ENCODE data around the gene FAM161B.
A peak's percentile ranks its signal among the peaks of the same experiment; 100 is the strongest.
"Not testable (repeated sequence)": the region's sequence is repeated elsewhere in the genome, so short reads cannot be mapped to it uniquely, and the experiment has no call there.

The FAM161B gene, protein sequence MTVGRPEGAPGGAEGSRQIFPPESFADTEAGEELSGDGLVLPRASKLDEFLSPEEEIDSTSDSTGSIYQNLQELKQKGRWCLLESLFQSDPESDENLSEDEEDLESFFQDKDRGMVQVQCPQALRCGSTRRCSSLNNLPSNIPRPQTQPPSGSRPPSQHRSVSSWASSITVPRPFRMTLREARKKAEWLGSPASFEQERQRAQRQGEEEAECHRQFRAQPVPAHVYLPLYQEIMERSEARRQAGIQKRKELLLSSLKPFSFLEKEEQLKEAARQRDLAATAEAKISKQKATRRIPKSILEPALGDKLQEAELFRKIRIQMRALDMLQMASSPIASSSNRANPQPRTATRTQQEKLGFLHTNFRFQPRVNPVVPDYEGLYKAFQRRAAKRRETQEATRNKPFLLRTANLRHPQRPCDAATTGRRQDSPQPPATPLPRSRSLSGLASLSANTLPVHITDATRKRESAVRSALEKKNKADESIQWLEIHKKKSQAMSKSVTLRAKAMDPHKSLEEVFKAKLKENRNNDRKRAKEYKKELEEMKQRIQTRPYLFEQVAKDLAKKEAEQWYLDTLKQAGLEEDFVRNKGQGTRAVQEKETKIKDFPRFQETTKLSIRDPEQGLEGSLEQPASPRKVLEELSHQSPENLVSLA

GRCh38 chr14:73949752-73950734 lies at the start of gene FAM161B, which contains the start of gene COQ6:
FAM161B (minus strand) TSS chr14:73950094; CDS start chr14:73950026, 68 bp downstream.
COQ6 (plus strand) TSS chr14:73950302; CDS start chr14:73950333, 31 bp downstream.
- DNase-seq, result peak; percentile 71 to 85 (median 81)

DNA sequence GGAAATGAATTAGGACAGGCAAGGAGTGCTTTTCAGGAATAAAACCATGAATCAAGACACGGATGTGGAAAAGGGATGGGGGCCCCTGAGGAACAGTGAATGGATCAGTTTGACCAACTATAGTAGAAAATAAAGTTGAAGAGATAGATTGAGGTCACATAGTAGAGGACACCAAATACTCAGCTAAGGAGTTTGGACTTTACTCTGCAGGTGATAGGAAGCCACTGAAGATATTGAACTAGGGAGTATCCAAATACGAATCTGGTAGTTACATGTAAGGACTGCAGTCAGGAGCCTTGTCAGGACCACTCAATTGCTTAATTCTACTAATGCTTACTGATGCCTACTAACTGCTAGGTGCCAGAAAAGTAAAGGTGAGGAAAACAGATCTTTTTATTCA lies 48.8 kb upstream of the FAM161B start:
- DNase-seq, result no peak

DNA sequence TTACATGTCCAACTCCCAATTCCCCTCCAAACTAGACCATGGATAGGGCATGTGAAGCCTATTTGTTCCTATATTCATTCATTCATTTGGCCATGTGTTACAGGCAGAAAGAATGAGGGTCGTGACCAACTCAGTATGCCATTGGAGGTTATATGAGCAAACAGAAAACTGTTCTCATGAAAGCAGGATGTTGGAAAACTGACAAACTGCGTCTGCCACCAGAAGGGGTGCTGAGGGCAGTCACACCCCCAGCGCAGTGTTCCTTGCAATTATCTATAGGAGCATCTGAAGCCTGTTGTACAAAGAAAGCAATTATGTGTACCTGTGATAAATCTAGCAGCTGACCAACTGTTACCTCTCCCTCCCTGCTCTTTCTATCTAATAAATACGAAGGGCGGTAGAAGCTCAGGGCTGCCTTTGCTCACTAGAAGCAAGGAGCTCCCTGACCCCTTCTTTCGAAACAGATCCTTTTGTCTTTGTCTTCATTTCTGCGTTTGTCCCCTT lies 48.1 kb upstream of the FAM161B start:
- no peak for DNase-seq

- no peak for DNase-seq
These were observed 47.4 kb upstream of the FAM161B start for GRCh38 chr14:73997108-73997943.

- no peak for DNase-seq
These were observed 46.8 kb upstream of the FAM161B start for GRCh38 chr14:73996731-73997107.

GRCh38 chr14:73995977-73996378 lies 46.1 kb upstream of the FAM161B start:
- DNase-seq, result no peak

- DNase-seq, result not testable (repeated sequence)
These were observed 45.0 kb upstream of the FAM161B start for GRCh38 chr14:73994926-73995325.

- DNase-seq, result no peak
These were observed 41.2 kb upstream of the FAM161B start for GRCh38 chr14:73991092-73991491.

GRCh38 chr14:73988656-73989055 lies 38.8 kb upstream of the FAM161B start:
- not testable (repeated sequence) for DNase-seq

DNA sequence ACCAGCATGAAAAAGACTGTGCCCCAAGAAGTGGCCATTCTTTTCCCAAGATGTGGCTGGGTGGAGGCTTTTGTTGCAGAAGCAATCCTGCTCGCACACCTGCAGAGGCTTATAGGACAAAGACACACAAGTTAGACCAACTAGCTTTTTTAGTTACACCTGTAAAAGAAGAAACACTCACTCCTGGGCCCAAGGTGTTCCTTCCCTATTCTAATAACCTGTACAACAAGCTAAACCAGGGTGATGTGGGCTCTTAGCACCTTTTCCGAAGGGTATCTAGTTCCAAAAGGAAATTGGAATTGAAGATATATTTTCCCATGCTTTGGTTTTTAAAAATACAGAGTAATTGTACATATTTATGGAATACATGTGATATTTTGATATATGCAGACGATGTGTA lies 38.2 kb upstream of the FAM161B start:
- no peak for DNase-seq

DNA sequence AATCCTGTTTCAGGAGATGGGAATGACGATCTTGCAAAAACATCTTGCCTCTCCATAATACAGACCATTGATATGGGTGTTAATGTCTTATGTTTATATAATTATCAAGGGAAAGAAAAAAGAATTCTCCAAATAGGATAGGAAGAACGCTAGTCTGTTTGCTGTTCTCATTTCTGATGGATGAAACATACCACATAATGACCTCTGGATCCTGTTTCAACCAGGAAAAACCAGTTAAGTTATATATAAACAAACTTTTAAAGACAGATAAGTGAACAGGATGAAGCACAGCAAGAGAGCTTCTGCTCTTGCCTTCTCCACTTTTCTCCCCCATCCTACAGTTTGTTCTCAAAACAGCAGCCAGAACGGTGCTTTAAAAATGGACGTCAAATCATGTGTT lies 28.0 kb upstream of the FAM161B start:
- no peak for DNase-seq

DNA sequence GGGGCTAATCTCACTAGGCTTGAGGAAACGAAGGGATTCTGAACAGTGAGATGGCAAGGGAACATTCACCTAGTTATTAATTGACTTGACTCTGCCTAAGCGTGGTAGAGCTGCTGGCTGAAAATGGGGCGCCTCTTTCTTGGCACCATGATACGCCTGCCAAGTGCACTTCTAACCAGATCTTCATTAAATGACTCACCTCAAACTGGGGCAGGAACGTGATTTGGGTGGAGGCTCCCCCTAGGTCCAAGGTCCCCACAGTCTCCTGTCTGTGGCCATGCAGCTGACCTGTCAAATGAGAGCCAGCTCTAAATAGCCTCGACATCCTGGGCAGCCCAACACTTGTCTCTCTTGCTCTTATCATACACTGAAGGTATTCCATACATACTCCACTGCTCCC lies 26.2 kb upstream of the FAM161B start:
- DNase-seq, result no peak

DNA sequence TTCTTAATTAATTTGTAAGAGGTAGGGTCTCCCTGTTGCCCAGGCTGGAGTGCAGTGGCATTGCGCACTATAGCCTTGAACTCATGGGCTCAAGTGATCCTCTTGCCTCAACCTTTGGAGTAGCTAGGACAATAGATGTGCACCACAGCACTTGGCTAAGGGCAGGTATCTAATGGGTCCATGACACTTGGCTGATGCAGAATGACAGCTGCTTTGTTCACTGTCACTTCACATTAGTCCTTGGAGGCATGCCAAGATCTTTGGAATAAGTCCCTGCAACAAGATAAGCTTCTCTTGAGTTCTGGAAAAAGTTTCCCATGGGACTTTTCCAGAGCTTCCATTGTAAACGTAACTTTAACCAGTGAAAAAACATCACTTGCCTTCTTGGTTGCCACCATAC lies 23.6 kb upstream of the FAM161B start:
- no peak for DNase-seq

DNA sequence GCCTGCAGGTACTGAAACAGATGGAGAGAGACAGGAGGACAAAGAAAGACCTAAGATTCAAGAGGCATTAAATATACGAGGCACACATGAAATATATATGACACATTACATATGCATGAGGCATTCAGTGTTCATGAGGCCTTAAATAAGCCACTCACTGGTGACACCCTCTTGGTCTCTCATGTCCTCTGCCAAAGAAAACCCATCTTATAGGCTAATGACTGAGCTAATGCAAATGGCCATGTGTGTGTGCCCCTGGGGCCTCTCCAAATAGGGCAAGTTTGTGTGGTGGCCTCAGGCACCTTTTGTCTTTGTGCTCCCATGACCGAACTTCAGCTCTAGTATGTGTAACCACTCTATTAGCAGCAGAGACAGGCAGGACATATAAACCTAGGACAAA lies 19.0 kb upstream of the FAM161B start:
- DNase-seq, result no peak

DNA sequence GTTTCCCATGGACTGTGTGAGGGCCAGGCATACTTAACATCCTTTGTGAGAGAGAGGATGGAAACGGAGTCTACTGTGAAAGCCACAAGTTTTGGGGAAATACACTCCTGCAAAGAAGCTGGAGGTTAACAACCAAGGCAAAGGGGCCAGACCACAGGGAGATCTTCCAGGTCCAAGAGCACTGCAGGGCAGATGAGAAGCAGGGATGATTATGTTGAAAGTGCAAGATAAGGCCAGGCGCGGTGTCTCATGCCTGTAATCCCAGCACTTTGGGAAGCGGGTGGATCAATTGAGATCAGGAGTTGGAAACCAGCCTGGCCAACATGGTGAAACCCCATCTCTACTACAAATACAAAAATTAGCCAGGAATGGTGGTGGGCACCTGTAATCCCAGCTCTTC lies 15.3 kb upstream of the FAM161B start:
- DNase-seq, result no peak

- no peak for DNase-seq
These were observed 11.3 kb upstream of the FAM161B start for GRCh38 chr14:73961192-73961591.

DNA sequence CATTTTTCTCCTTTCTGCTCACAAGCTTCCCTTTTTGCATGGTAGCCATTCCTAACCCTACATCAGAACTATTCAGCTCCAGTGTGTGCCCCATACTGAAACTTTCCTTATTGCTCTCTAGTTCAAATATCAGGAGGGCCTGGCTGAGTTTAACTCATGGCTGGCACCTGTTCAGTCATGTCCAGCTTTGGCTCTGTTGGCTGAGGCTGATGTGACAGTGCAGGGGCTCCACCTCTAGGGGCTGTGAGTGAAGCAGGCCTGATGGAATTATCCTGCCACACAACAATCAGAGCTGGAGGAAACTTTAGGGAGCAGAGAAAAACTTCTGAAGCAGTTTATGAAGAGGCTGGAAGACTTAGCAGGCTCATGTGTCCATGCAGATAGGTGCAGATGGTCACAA lies 8.7 kb upstream of the FAM161B start:
- no peak for DNase-seq

GRCh38 chr14:73955674-73956073 lies 5.8 kb upstream of the FAM161B start:
- DNase-seq, result no peak

GRCh38 chr14:73953731-73954130 lies 3.8 kb upstream of the FAM161B start:
- DNase-seq, result no peak

GRCh38 chr14:73945159-73945670 lies 4.7 kb downstream of the FAM161B start:
- no peak for DNase-seq

- DNase-seq, result no peak
These were observed 5.3 kb downstream of the FAM161B start for GRCh38 chr14:73944432-73945158.
